Stimulated activated CD4-positive, alpha-beta T cell treated with anti-CD3 and anti-CD28 coated beads, Interleukin-4, amount 100 ng/mL, for 4 hours (primary cell): ENCODE results near the gene S100A2.

Experiments
- DNase-seq, 2 experiments: peaks; one replicate each; pipeline ENCODE4 v3.0.0-alpha.2; 2020

S100A2 gene

GRCh38 chr1:153565529-153566374, at the start of gene S100A2:
Gene S100A2, minus strand, starts transcription at chr1:153565844. Its CDS starts 1,967 bp downstream, at chr1:153563877.
- peak; percentile 47 to 68 for DNase-seq

DNA sequence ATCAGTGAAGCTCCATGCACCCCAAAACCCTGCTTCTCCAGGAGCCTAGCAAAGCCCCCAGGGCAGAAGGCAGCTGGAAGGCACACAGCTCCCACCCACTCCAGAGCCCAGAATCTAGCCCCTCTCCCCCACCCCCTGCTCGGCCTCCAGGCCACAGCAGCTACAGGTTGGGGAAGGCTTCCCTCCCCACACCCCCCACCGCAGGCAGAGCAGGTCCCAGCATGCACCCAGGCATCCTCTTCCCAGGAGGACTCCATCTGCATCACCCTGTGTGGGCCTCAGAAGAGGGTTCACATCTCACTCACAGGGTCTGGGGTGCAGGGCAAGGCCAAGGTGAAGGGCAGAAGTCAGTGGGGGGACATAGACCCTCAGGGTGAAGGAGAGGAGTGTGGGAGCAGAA, 49.8 kb upstream of the S100A2 start:
- DNase-seq = no peak

DNA sequence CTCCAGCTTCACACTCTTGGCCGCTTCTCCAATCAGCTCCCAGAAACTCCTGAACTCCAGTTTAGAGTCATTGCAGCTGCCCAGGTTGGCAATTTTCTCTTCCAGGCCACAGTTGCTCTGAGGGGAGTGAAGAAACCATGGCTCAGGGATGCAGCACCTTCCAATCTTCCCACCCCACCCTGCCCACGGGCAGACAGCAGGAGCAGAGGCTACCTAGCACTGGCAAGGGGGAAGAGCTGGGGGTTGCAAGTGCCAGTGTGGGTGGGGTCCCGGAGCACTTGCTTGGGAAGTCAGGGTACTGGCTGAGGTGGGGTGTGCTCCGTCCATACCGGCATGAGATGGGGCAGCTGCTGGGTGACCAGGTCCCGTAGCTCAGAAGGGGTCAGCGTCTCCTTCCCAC, 49.3 kb upstream of the S100A2 start:
- DNase-seq = no peak

DNA sequence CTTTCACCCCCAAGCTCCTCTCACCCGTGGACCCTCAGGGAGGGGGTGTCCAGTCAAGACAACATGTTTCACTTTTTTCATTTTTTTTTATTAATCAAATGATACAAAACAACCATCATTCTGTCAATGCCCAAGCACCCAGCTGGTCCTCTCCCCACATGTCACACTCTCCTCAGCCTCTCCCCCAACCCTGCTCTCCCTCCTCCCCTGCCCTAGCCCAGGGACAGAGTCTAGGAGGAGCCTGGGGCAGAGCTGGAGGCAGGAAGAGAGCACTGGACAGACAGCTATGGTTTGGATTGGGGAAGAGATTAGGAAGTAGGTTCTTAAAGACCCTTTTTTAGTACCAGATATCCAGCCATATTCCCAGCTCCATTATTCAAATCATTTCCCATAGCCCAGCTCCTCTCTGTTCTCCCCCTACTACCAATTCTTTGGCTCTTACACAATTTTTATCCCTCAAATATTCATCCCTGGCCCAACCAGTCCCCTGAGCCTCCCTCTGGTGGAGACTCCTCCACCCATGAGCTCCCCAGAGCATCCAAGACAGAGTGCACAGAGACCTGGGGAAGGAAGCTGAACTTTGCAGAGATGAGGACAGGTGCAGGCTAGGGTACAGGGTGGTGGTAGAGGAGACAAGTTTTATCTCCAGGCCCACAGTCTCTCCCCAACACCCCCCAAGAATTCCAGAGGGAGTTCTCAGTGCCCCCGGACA, 48.7 kb upstream of the S100A2 start:
- no peak for DNase-seq

- DNase-seq = no peak
Observed at GRCh38 chr1:153613406-153613805, 47.8 kb upstream of the S100A2 start.

DNA sequence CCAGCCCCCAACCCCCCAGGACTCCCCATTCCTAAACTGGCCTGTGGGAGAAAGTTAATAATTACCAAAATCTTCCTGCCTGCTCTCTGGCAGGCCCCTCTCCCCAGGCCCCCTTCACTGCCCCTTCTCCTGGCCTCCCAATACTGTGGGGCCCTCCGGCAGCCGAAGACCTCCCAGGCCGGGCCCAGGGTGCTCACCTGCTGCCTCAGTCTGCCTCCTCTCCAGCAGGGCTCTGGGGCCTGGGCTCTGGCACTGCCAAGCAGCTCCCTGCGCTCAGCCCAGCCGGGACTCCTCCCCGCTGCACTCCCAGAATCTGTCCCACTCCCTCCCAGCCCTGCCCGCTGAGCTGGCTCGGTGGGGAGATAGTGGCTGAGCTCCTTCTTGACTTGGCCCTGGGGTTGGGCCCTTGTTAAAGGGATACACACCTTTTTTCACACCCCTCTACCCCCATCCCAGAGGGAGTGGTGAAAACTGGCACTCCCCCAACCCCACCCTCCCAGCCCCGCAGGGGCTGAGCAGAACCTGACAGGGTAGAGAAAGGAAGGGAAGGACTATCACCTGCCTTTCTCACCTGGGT, 47.2 kb upstream of the S100A2 start, which contains the start of gene S100A16:
TSS of gene S100A16 (minus strand) at position 383 of the 577 bp plus-strand sequence. CDS start 4,986 bp downstream, outside the sequence.
- DNase-seq = no peak

DNA sequence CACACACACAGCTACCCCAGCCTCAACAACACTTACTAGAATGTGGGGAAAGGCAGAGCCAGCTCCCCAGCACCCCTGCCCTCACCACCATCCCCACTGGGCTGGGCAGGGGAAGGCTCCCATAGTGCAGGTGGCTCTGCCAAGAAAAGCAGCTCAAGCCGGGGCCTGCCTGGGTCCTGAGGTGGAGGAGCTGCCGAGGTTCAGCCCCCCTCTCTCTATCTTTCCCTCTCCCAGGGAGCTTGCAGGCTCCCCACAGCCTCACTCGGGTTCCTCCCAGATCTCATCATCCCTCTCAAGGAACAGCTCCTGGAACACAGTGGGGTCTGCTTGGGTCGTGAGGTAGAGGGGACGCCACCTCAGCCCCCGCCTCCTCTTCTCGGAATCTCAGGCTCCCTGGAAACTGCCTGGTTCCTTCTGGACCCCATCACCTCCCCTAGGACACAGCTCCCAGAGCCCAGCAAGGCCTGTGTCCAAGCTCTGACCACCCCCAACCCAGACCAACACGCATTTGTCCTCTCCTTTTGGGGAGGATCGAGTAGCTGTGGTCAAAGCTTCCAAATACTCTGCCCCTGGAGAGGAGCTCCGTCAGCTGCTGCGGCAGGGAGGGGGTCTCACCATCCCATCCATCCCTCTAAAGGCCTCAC, 46.6 kb upstream of the S100A2 start:
- no peak for DNase-seq

GRCh38 chr1:153611356-153611755, 45.7 kb upstream of the S100A2 start:
- no peak for DNase-seq

- no peak for DNase-seq
Observed at GRCh38 chr1:153610811-153611301, 45.2 kb upstream of the S100A2 start.

DNA sequence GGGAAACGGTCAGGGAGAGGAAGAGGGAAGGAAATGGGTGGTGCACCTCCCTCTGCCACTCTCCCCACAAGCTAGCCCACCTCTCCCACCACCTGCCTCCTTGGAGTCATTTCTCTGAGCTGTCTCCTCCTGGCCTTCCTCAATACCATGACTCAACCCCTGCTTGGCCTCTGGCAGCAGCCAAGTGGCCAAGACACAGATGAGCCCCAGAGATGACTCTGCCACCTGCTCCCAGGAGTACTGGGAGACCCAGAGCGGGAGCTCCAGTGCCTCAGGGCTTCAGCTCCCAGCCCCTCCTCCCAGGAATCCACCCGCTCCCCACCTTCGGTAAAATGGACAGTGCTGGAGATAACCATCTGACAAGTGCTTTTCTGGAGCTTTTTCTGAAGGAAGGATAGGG, 44.7 kb upstream of the S100A2 start:
- DNase-seq = no peak

- DNase-seq = no peak
Observed at GRCh38 chr1:153609585-153609907, 43.9 kb upstream of the S100A2 start.

DNA sequence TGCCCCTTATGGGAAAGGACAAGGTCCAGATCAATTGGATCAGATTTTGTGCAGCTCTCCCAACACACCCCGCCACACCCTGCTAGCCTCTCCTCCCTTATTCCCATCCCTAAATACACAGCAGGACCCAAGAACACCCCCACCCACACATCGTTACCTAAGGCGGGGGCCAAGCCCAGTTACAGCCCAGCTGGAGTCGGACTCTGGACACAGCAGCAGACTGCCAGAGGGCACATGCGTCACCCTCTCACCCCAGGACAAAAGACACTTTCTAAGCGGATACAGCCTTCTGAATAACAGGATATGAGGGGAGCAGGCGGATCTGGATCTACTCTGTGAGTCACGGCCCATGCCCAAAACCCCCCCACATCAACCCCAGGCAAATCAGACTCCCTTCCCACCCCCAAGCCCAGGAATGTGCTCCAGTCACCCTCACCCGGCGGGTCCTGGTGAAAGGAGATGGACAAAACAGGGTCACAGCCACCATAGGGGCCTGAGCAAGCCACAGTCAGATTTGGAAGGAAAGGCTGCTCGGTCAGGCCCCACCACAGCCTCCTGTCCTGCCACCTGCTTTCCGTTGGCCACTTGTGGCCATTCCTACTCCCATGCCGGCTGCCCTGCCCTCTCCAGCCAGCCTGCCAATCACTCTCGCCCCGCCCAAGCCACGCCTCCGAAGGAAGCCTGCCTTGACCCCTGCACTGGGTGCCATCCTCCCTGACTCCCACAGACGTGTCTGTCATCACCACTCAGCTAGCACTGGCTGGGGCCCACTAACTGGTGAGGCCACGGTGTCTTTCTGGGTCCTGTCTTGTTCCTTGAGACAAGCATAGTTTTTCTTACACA, 43.3 kb upstream of the S100A2 start:
- no peak for DNase-seq

DNA sequence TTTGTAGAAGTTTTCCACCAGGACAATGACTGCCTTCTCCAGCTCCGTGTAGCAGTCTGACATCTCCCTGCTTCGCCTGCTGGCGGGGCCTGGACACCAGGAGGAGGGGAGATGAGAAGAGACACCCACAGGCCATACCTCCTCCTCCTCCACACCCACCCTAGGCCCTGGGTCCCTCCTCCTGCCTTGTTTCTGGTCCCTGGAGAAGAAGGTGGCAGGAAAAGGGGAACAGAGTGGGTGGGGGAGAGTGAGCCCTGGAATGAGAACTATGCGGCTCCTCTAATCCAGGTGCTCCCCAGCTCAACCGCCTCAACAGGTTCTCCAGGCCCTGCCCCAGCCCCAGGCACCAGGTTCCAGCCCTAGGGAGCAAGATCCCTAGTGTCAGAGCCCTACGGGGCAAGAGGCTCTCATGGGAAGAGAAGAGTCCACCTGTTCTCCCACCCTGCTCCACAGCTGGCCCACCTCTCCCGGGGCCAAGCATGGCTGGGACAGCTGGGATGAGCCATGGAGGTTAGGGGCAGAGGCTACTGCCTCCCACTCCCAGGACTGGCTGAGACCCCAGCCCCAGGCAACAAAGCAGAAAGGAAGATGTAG, 42.5 kb upstream of the S100A2 start:
- DNase-seq = no peak

DNA sequence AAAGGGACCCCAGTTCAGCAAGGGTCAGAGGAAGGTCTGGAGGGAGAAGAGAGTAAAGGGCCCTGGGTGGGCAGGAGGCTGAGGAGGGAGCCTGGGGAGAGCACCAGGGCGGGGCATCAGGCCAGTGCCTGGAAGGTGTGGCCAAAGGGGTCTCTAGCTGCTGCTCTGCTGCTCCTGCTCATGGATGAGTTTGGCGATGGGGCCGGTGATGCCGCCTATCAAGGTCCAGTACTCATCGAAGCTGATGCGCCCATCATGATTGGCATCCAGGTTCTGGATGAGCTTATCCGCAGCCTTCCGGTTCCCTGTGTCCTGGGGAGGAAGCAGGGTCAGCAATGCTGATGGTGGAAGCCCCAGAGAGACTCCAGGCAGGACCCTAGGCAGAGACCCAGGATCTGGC, 41.7 kb upstream of the S100A2 start:
- no peak for DNase-seq

GRCh38 chr1:153606194-153606593, 40.5 kb upstream of the S100A2 start:
- DNase-seq = no peak

DNA sequence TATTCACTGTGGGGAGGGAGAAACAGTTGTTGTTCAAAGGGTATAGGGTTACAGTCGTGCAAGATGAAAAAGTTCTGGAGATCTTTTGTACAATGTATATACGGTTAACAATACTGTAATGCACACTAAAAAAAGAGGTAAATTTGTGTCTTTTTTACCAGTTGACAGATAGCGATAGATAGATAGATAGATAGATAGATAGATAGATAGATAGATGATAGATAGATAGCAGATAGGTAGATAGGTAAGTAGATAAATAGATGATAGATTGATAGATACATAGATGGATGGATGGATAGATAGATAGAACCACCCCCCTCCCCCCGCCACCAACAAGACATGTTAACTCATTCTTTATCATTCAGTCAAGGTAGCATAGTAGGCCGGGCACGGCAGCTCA, 37.1 kb upstream of the S100A2 start:
- no peak for DNase-seq

DNA sequence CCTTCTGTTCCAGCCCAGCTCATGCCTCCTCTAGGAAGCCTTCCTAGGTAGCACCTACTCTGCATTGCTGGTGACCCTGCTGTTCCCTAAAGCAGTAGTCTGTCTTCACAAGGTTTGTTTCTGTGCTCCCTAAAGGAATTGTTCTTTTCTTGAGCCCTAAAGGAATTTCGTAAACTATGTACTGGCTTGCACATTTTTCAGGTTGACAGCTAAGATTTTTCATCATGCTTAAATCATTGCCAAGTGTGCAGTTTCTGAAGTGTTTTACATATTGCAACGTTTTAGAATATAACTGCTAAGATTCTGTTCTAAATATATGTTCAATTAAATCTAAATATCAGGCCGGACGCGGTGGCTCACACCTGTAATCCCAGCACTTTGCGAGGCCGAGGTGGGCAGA, 34.2 kb upstream of the S100A2 start:
- DNase-seq = no peak

- DNase-seq = no peak
Observed at GRCh38 chr1:153598309-153599172, 32.9 kb upstream of the S100A2 start.

GRCh38 chr1:153597206-153597605, 31.6 kb upstream of the S100A2 start:
- no peak for DNase-seq

DNA sequence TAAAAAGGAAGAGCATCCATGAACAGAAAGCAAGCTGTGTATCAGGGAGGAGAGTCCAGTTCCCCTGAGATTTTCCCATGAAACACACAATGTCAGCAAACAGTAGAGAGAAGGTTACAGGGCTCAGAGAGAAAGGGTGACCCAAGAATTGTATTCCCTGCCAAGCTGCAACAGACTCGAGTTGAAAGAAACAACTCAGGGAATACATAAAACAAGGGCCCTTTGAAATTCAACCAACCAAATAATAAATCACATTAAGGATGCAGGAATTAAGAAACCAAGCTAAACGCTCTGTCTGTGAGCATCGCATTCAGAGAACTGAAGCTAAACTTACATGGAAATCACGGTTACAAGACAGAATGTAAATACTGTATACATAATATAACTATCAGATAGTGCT, 27.1 kb upstream of the S100A2 start:
- no peak for DNase-seq

GRCh38 chr1:153588482-153588881, 22.8 kb upstream of the S100A2 start:
- DNase-seq = no peak
